Measurements from ENCODE around the gene SUFU.
"Not testable (repeated sequence)": the region's sequence is repeated elsewhere in the genome, so short reads cannot be mapped to it uniquely, and the experiment has no call there.

The SUFU gene

DNA sequence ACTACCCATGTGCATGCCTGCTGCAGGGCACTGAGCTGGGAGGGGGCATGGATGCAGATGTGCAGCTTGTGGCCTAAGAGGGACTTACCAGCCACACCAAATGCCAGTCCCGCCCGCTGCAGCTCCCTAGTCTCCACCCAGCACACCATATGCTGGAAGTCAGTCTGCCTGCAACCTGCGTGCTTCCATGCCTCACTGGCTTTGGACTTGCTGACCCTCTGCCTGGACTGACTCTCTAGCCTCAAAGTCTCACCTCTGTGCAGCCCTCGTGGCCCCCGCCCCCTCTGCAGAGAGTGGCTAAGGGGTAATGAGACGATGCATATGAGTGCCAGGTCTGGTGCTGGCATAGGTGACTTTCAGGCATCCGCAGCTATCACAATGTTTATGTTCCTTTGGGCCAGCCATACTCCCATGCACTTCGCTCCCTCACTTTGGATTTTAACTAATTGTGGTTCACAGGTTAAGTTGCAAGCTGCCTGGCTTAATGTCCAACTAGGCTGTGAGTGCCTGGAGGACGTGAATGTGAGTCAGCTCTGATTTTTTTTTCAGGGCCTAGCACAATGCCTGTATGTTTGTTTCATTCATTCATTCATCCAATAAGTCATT, 162.2 kb downstream of the SUFU start:
- Histone ChIP-seq H3K27me3 (ENCODE audit: insufficient read depth, insufficient read length) (no peaks in the 10 kb centered on the region), H3K36me3 (ENCODE audit: insufficient read depth, insufficient read length, low read length) (no peaks in the 10 kb centered on the region), H3K9ac (ENCODE audit: insufficient read length, low read depth) (no peak overlapping the region), H3K9me3 (ENCODE audit: insufficient read depth, low read length) (no peaks in the 10 kb centered on the region), H3K4me1 (ENCODE audit: insufficient read depth, insufficient read length) (peaks cover 21% of the 10 kb centered on the region), H3K4me3 (ENCODE audit: insufficient read length, low read depth) (no peak overlapping the region)
- DNase-seq (ENCODE audit: low read depth, low spot score) = no peak
- TF ChIP-seq ZNF274 (IDR thresholded peaks at IDR 0.05; ENCODE audit: low read depth, low read length) = no peak
- no peak for TF ChIP-seq YY1 (IDR thresholded peaks at IDR 0.05; ENCODE audit: insufficient read depth, insufficient read length)
- no peak for TF ChIP-seq SUZ12 (IDR thresholded peaks at IDR 0.05; ENCODE audit: extremely low read depth, insufficient read depth, insufficient read length)

DNA sequence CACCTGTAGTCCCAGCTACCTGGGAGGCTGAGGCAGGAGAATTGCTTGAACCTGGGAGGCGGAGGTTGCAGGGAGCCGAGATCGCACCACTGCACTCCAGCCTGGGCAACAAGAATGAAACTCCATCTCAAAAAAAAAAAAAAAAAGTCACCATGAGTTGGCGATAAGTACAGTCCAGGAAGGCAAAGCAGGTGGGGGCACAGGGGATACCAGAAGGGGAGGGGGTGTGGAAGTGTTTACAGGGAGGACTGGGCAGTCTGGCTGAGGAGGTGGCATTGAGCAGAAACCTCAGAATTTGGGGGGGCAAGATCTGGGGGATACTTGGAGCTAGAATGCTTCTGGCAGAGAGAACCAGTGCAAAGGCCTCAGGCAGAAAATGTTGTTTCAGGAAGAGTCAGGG, 163.6 kb downstream of the SUFU start:
- not testable (repeated sequence) for DNase-seq (ENCODE audit: low read depth, low spot score); H3K36me3 ChIP-seq (ENCODE audit: insufficient read depth, insufficient read length, low read length)
- H3K4me1 ChIP-seq (ENCODE audit: insufficient read depth, insufficient read length) = peaks cover 17% of the 10 kb centered on the region

DNA sequence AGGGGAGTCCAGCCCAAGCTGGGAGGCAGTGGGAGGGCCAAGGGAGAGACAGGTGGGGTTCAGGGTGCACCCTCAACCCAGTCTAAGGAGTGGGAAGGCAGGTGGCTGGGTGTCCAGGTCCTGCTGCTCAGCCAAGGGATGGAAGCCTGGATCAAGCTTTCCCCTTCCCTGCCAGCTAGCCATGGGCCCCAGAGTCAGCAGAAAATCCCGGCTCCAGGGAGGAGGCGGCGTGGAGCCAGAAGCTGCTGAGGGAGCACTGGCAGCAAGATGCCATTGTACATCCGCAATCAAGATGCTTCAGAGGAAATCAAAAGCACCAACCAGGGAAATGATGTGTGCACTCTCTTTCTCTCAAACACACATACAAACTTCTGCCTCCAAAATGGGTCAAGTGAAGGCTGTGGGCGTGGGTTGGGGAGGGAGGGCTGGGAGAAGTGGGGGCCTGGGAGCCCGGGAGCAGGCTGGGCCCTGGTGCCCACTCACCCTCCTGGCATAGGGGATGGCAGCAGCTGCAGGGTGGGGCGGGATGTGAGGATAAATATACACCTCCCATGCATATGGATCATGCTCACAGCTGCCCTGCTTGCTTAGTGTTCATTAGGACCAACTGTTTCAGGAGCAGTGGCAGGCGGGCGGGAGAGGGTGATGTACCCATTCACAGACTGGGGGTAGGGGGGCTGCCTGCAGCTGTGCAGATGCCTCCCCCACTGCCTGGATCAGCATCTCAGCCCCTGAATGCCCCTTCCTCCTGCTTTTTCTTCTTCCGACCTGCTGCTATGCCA, 164.7 kb downstream of the SUFU start:
- no peaks in the 10 kb centered on the region for H3K36me3 ChIP-seq (ENCODE audit: insufficient read depth, insufficient read length, low read length)
- DNase-seq (ENCODE audit: low read depth, low spot score) = no peak
- TF ChIP-seq SUZ12 (IDR thresholded peaks at IDR 0.05; ENCODE audit: extremely low read depth, insufficient read depth, insufficient read length) = no peak
- no peak for TF ChIP-seq ZNF274 (IDR thresholded peaks at IDR 0.05; ENCODE audit: low read depth, low read length)
- no peak for TF ChIP-seq YY1 (IDR thresholded peaks at IDR 0.05; ENCODE audit: insufficient read depth, insufficient read length)
- H3K4me1 ChIP-seq (ENCODE audit: insufficient read depth, insufficient read length) = peaks cover 17% of the 10 kb centered on the region
- H3K9ac ChIP-seq (ENCODE audit: insufficient read length, low read depth) = peak overlapping the region; percentile 32
- no peaks in the 10 kb centered on the region for H3K9me3 ChIP-seq (ENCODE audit: insufficient read depth, low read length)
- no peak overlapping the region for H3K4me3 ChIP-seq (ENCODE audit: insufficient read length, low read depth)
- H3K27me3 ChIP-seq (ENCODE audit: insufficient read depth, insufficient read length) = no peaks in the 10 kb centered on the region

More for the DNA sequence above, 163.6 kb downstream of the SUFU start:
- not testable (repeated sequence) for H3K9ac ChIP-seq (ENCODE audit: insufficient read length, low read depth); H3K9me3 ChIP-seq (ENCODE audit: insufficient read depth, low read length); H3K27me3 ChIP-seq (ENCODE audit: insufficient read depth, insufficient read length); H3K4me3 ChIP-seq (ENCODE audit: insufficient read length, low read depth)

DNA sequence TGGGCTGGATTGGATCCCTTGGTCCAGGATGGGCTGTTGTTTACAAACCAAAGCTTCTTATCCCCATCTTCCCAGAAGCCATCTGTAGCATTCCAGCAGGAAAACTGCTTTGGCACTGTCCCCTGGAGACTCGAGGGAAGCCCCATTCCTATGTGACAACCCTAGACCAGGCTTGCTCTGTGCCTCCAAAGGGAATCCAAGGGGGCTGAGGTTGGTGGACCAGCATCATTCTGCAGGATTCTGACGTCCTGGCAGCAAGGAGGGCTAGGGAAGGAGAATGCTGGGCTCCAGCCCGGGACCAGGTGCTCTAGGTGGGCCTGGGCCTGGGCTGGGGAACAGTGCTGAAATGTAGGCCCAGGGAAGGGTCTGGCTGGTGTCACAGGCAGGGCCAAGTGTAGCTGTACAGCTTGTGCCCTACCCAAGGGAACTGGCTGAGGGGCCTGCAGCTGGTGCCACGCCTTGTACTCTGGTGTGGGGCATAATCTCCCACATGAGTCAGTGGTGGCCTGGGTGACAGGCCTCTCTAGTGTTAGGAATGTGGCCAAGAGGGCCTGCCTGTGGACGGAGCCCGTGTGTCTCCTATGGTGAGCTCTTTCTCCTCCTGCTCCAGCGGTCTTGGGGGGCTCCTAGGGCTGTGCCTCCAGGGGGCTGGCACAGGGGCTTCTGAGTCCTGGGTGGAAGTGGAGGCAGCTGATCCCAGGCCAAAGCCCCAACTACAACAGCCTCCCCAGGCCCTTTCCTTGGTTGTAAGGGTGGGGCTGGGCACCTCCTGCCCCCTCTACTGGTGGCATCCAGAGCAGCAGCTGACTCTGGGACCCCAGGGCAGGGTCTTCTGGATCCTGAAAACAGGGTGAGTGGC, 165.7 kb downstream of the SUFU start:
- Histone ChIP-seq H3K4me3 (ENCODE audit: insufficient read length, low read depth) (no peak overlapping the region), H3K27me3 (ENCODE audit: insufficient read depth, insufficient read length) (no peaks in the 10 kb centered on the region), H3K9me3 (ENCODE audit: insufficient read depth, low read length) (no peaks in the 10 kb centered on the region), H3K4me1 (ENCODE audit: insufficient read depth, insufficient read length) (peaks cover 22% of the 10 kb centered on the region), H3K9ac (ENCODE audit: insufficient read length, low read depth) (no peak overlapping the region), H3K36me3 (ENCODE audit: insufficient read depth, insufficient read length, low read length) (no peaks in the 10 kb centered on the region)
- no peak for DNase-seq (ENCODE audit: low read depth, low spot score)
- no peak for TF ChIP-seq YY1 (IDR thresholded peaks at IDR 0.05; ENCODE audit: insufficient read depth, insufficient read length)
- no peak for TF ChIP-seq SUZ12 (IDR thresholded peaks at IDR 0.05; ENCODE audit: extremely low read depth, insufficient read depth, insufficient read length)
- no peak for TF ChIP-seq ZNF274 (IDR thresholded peaks at IDR 0.05; ENCODE audit: low read depth, low read length)

DNA sequence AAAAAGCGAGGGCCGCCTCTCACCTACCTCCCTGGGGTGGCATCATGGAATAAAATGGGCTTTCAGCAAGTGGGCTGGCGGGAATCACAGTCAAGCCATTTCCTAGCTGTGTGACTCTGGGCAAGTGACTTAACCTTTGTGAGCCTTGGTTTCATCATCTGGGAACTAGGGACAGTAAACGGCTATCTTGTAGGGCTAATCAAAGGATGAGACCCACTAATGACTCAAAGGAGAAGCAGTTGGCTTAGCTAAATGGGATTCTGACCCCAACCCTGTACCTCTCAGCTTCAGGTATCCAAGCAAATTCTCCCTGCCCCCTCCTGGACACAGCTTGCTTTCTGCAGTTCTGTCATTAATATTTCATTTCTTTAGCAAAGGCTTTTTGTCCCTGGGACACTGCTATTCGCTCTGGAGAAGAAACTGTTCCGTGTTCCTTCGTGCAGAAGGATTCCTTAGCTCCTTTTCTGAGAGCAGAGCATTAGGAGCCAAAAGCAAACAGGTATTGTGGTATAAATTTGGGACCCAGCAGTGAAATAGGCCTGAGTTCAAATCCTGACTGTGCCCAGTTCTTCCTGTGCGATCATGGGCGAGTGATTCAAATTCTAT, 166.4 kb downstream of the SUFU start:
- Histone ChIP-seq H3K4me3 (ENCODE audit: insufficient read length, low read depth) (no peak overlapping the region), H3K36me3 (ENCODE audit: insufficient read depth, insufficient read length, low read length) (no peaks in the 10 kb centered on the region), H3K27me3 (ENCODE audit: insufficient read depth, insufficient read length) (no peaks in the 10 kb centered on the region), H3K4me1 (ENCODE audit: insufficient read depth, insufficient read length) (peaks cover 27% of the 10 kb centered on the region), H3K9ac (ENCODE audit: insufficient read length, low read depth) (peak overlapping the region; percentile 2), H3K9me3 (ENCODE audit: insufficient read depth, low read length) (no peaks in the 10 kb centered on the region)
- TF ChIP-seq YY1 (IDR thresholded peaks at IDR 0.05; ENCODE audit: insufficient read depth, insufficient read length) (no peak), ZNF274 (IDR thresholded peaks at IDR 0.05; ENCODE audit: low read depth, low read length) (no peak), SUZ12 (IDR thresholded peaks at IDR 0.05; ENCODE audit: extremely low read depth, insufficient read depth, insufficient read length) (no peak)
- no peak for DNase-seq (ENCODE audit: low read depth, low spot score)

DNA sequence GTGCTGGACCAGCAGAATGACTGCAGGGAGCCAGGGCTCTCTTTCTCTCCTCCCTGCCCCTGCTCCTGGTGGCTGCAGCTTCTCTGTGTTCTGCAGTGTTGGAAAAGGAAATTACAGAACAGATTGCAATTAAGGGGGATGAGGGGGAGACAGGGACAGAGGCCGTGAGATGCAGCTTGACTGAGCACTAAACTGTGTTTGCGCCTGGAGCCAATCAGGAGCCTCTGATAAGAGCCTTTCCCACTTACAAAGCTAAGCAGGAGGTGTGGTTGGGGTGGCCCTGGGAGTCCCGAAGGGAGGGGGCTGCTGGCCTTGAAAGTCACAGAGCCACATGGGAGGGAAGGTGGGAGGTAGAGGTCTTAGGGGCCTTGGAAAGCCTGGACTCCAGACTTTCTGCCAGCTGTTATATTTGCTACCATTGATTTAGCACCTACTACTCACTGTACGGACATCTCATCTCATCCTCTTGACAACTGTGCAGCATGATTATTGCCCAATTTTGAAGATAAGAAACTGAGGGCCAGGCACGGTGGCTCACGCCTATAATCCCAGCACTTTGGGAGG, 167.2 kb downstream of the SUFU start:
- Histone ChIP-seq H3K27me3 (ENCODE audit: insufficient read depth, insufficient read length) (no peaks in the 10 kb centered on the region), H3K9ac (ENCODE audit: insufficient read length, low read depth) (no peak overlapping the region), H3K9me3 (ENCODE audit: insufficient read depth, low read length) (no peaks in the 10 kb centered on the region), H3K4me1 (ENCODE audit: insufficient read depth, insufficient read length) (peaks cover 28% of the 10 kb centered on the region), H3K4me3 (ENCODE audit: insufficient read length, low read depth) (no peak overlapping the region), H3K36me3 (ENCODE audit: insufficient read depth, insufficient read length, low read length) (no peaks in the 10 kb centered on the region)
- no peak for DNase-seq (ENCODE audit: low read depth, low spot score)
- TF ChIP-seq ZNF274 (IDR thresholded peaks at IDR 0.05; ENCODE audit: low read depth, low read length) = no peak
- no peak for TF ChIP-seq YY1 (IDR thresholded peaks at IDR 0.05; ENCODE audit: insufficient read depth, insufficient read length)
- no peak for TF ChIP-seq SUZ12 (IDR thresholded peaks at IDR 0.05; ENCODE audit: extremely low read depth, insufficient read depth, insufficient read length)
